Osteoblast (primary cell): Measurements from ENCODE around the gene PYY. TPM values are rescaled to one million over a fixed set of nuclear protein-coding genes. Genes with fewer than 3 reads are reported as not detected.

Source experiments
- DNase-seq: peaks from one replicate; pipeline ENCODE4 v3.0.0; 2011; ENCODE audit warnings: low spot score, mixed read lengths; ENCODE audit not compliant: insufficient read length; ENCODE audit errors: missing footprints
- H2AFZ ChIP-seq: 2 replicates; pipeline ENCODE4 v1.6.0; 2011; ENCODE audit warnings: mild to moderate bottlenecking, low read length
- H3K27ac ChIP-seq: 2 replicates; pipeline ENCODE4 v1.5.1; 2011; ENCODE audit warnings: mild to moderate bottlenecking, low read depth, low read length, moderate library complexity
- H3K27me3 ChIP-seq: 2 replicates; pipeline ENCODE4 v1.6.0; 2012; ENCODE audit warnings: mild to moderate bottlenecking, control low read depth, inconsistent platforms, low read length, moderate library complexity; ENCODE audit not compliant: insufficient read depth
- H3K36me3 ChIP-seq: 2 replicates; pipeline ENCODE4 v1.5.1; 2011; ENCODE audit warnings: mild to moderate bottlenecking, low read length, control low read depth, moderate library complexity; ENCODE audit not compliant: insufficient read depth
- H3K4me1 ChIP-seq: 2 replicates; pipeline ENCODE4 v1.5.1; 2011; ENCODE audit warnings: mild to moderate bottlenecking, low read length, control low read depth, moderate library complexity; ENCODE audit not compliant: insufficient read depth
- H3K4me2 ChIP-seq: 2 replicates; pipeline ENCODE4 v1.6.0; 2011; ENCODE audit warnings: mild to moderate bottlenecking, low read length; ENCODE audit not compliant: insufficient read depth
- H3K4me3 ChIP-seq: fragments of 200-600 bp; sonication (generic); 3 replicates; pipeline ENCODE4 v1.5.1; 2012; ENCODE audit warnings: mild to moderate bottlenecking, low read length, inconsistent platforms; ENCODE audit not compliant: insufficient read depth
- H3K79me2 ChIP-seq: 2 replicates; pipeline ENCODE4 v1.6.0; 2012; ENCODE audit warnings: mild to moderate bottlenecking, low read length, control low read depth, inconsistent platforms; ENCODE audit not compliant: insufficient read depth
- H3K9me3 ChIP-seq: 2 replicates; pipeline ENCODE4 v1.5.1; 2011; ENCODE audit warnings: low read depth, low read length, control low read depth
- H4K20me1 ChIP-seq: 2 replicates; pipeline ENCODE4 v1.6.0; 2012; ENCODE audit warnings: mild to moderate bottlenecking, low read length, control low read depth; ENCODE audit not compliant: insufficient read depth
- CTCF ChIP-seq: IDR thresholded peaks from 2 replicates; pipeline ENCODE4 v1.5.1; 2011; ENCODE audit warnings: mild to moderate bottlenecking, low read depth, low read length, moderate library complexity; ENCODE audit errors: extremely low read depth
- total RNA-seq: library from RNA; depleted of rRNA; stranded (reverse); fragments of >200 nt; gene quantifications from 2 replicates; pipeline ENCODE4 v1.2.3, GENCODE V29; 2012

Gene PYY
- total RNA-seq, 1 donor, result not detected

GRCh38 chr17:43995150-43995471 is 41.4 kb upstream of the PYY start:
- Histone ChIP-seq H3K4me1 (peaks cover 17% of the 10 kb centered on the region), H3K9me3 (no peaks in the 10 kb centered on the region), H3K4me2 (peak overlapping the region; percentile 84), H3K27me3 (peaks cover 14% of the 10 kb centered on the region), H3K27ac (no peak overlapping the region), H4K20me1 (no peaks in the 10 kb centered on the region), H3K36me3 (no peaks in the 10 kb centered on the region), H3K79me2 (no peaks in the 10 kb centered on the region), H2AFZ (no peak overlapping the region), H3K4me3 (peak overlapping the region; percentile 67)
- DNase-seq, result peak; percentile 31
- no peak for TF ChIP-seq CTCF

GRCh38 chr17:43994272-43995149 is 40.8 kb upstream of the PYY start:
- peaks cover 17% of the 10 kb centered on the region for H3K4me1 ChIP-seq
- H2AFZ ChIP-seq, result peak overlapping the region; percentile 81
- H3K36me3 ChIP-seq, result no peaks in the 10 kb centered on the region
- peak; percentile 78 for TF ChIP-seq CTCF
- H3K79me2 ChIP-seq, result no peaks in the 10 kb centered on the region
- peak overlapping the region; percentile 67 for H3K4me3 ChIP-seq
- DNase-seq, result peak; percentile 95
- H4K20me1 ChIP-seq, result no peaks in the 10 kb centered on the region
- H3K4me2 ChIP-seq, result peak overlapping the region; percentile 84
- H3K27ac ChIP-seq, result no peak overlapping the region
- H3K27me3 ChIP-seq, result peaks cover 14% of the 10 kb centered on the region
- no peaks in the 10 kb centered on the region for H3K9me3 ChIP-seq

GRCh38 chr17:43992641-43993040 is 38.9 kb upstream of the PYY start:
- no peak overlapping the region for H2AFZ ChIP-seq
- no peaks in the 10 kb centered on the region for H3K9me3 ChIP-seq
- no peak overlapping the region for H3K4me2 ChIP-seq
- DNase-seq, result no peak
- no peaks in the 10 kb centered on the region for H3K36me3 ChIP-seq
- peaks cover 19% of the 10 kb centered on the region for H3K27me3 ChIP-seq
- H3K27ac ChIP-seq, result no peak overlapping the region
- no peak overlapping the region for H3K4me3 ChIP-seq
- no peak for TF ChIP-seq CTCF
- peaks cover 9% of the 10 kb centered on the region for H3K4me1 ChIP-seq
- H4K20me1 ChIP-seq, result no peaks in the 10 kb centered on the region
- H3K79me2 ChIP-seq, result no peaks in the 10 kb centered on the region

- H3K4me1 ChIP-seq, result no peaks in the 10 kb centered on the region
- no peak for DNase-seq
- H3K9me3 ChIP-seq, result no peaks in the 10 kb centered on the region
- no peaks in the 10 kb centered on the region for H3K36me3 ChIP-seq
- no peak overlapping the region for H3K4me3 ChIP-seq
- H3K4me2 ChIP-seq, result no peak overlapping the region
- H3K27me3 ChIP-seq, result peaks cover 22% of the 10 kb centered on the region
- no peak overlapping the region for H2AFZ ChIP-seq
- no peaks in the 10 kb centered on the region for H3K79me2 ChIP-seq
- TF ChIP-seq CTCF, result no peak
- no peak overlapping the region for H3K27ac ChIP-seq
- no peaks in the 10 kb centered on the region for H4K20me1 ChIP-seq
These were observed 34.6 kb upstream of the PYY start for GRCh38 chr17:43988301-43988700.
